ENCODE measurements around the gene HOXD9. TPM values are rescaled to one million over a fixed set of nuclear protein-coding genes. Genes with fewer than 3 reads are reported as not detected.

Gene HOXD9
- total RNA-seq, 1 donor from 2014 or later, result not detected

GRCh38 chr2:176126929-176127773 is 4.6 kb downstream of the HOXD9 start:
- Mint-ChIP-seq H3K36me3 (no peaks in the 10 kb centered on the region), H3K4me3 (no peak overlapping the region), H3K4me1 (peaks cover 17% of the 10 kb centered on the region), H3K27ac (no peak overlapping the region), H3K9me3 (peaks cover 9% of the 10 kb centered on the region), H3K27me3 (ENCODE audit: insufficient read depth, low read depth) (peaks cover 82% of the 10 kb centered on the region)
- Histone ChIP-seq H3K27ac (no peak overlapping the region), H3K79me2 (ENCODE audit: low read depth) (no peaks in the 10 kb centered on the region), H3K4me2 (no peak overlapping the region), H3K36me3 (no peaks in the 10 kb centered on the region), H2AFZ (replicated peaks) (no peak overlapping the region), H3K9ac (no peak overlapping the region), H3K9me3 (ENCODE audit: low read depth) (no peaks in the 10 kb centered on the region), H4K20me1 (ENCODE audit: low read depth) (peaks cover 88% of the 10 kb centered on the region), H3K27me3 (peaks cover 100% of the 10 kb centered on the region), H3K4me1 (peaks cover 3% of the 10 kb centered on the region), H3K4me3 (no peak overlapping the region), H3F3A (ENCODE audit: low read depth) (peaks cover 3% of the 10 kb centered on the region)
- DNase-seq (ENCODE audit: low spot score), result peak; percentile 82
- TF ChIP-seq EZH2phosphoT487 (IDR thresholded peaks at IDR 0.05) (no peak), CTCF (IDR thresholded peaks at IDR 0.05) (peak; percentile 95), EZH2 (IDR thresholded peaks at IDR 0.05) (no peak)

- no peak overlapping the region for H2AFZ ChIP-seq (replicated peaks)
- H3K9ac ChIP-seq, result no peak overlapping the region
- H3K4me3 Mint-ChIP-seq, result no peak overlapping the region
- no peaks in the 10 kb centered on the region for H3K79me2 ChIP-seq (ENCODE audit: low read depth)
- peaks cover 88% of the 10 kb centered on the region for H4K20me1 ChIP-seq (ENCODE audit: low read depth)
- H3K27ac Mint-ChIP-seq, result no peak overlapping the region
- H3K36me3 Mint-ChIP-seq, result no peaks in the 10 kb centered on the region
- peaks cover 85% of the 10 kb centered on the region for H3K27me3 Mint-ChIP-seq (ENCODE audit: insufficient read depth, low read depth)
- H3K36me3 ChIP-seq, result no peaks in the 10 kb centered on the region
- H3K4me1 Mint-ChIP-seq, result peaks cover 17% of the 10 kb centered on the region
- no peak overlapping the region for H3K4me2 ChIP-seq
- H3K9me3 ChIP-seq (ENCODE audit: low read depth), result no peaks in the 10 kb centered on the region
- TF ChIP-seq EZH2 (IDR thresholded peaks at IDR 0.05), result no peak
- TF ChIP-seq CTCF (IDR thresholded peaks at IDR 0.05), result no peak
- no peak for TF ChIP-seq EZH2phosphoT487 (IDR thresholded peaks at IDR 0.05)
- no peak overlapping the region for H3K27ac ChIP-seq
- DNase-seq (ENCODE audit: low spot score), result no peak
- peaks cover 11% of the 10 kb centered on the region for H3K9me3 Mint-ChIP-seq
- H3K27me3 ChIP-seq, result peaks cover 100% of the 10 kb centered on the region
- no peak overlapping the region for H3K4me3 ChIP-seq
- peaks cover 3% of the 10 kb centered on the region for H3K4me1 ChIP-seq
- H3F3A ChIP-seq (ENCODE audit: low read depth), result peaks cover 3% of the 10 kb centered on the region
Measured at GRCh38 chr2:176127774-176128072, 5.2 kb downstream of the HOXD9 start.

- H3K79me2 ChIP-seq (ENCODE audit: low read depth), result no peaks in the 10 kb centered on the region
- no peaks in the 10 kb centered on the region for H3K9me3 ChIP-seq (ENCODE audit: low read depth)
- Mint-ChIP-seq H3K36me3 (no peaks in the 10 kb centered on the region), H3K27ac (no peak overlapping the region), H3K27me3 (ENCODE audit: insufficient read depth, low read depth) (peaks cover 90% of the 10 kb centered on the region), H3K4me3 (peak overlapping the region; percentile 79), H3K4me1 (peaks cover 17% of the 10 kb centered on the region), H3K9me3 (peaks cover 11% of the 10 kb centered on the region)
- no peaks in the 10 kb centered on the region for H3K36me3 ChIP-seq
- peaks cover 90% of the 10 kb centered on the region for H4K20me1 ChIP-seq (ENCODE audit: low read depth)
- no peak overlapping the region for H3K9ac ChIP-seq
- no peak overlapping the region for H3K27ac ChIP-seq
- peaks cover 3% of the 10 kb centered on the region for H3F3A ChIP-seq (ENCODE audit: low read depth)
- peak; percentile 68 for DNase-seq (ENCODE audit: low spot score)
- peaks cover 3% of the 10 kb centered on the region for H3K4me1 ChIP-seq
- TF ChIP-seq CTCF (IDR thresholded peaks at IDR 0.05) (no peak), EZH2 (IDR thresholded peaks at IDR 0.05) (peak; percentile 9), EZH2phosphoT487 (IDR thresholded peaks at IDR 0.05) (peak; percentile 33)
- no peak overlapping the region for H2AFZ ChIP-seq (replicated peaks)
- H3K27me3 ChIP-seq, result peaks cover 100% of the 10 kb centered on the region
- peak overlapping the region; percentile 69 for H3K4me2 ChIP-seq
- H3K4me3 ChIP-seq, result no peak overlapping the region
Measured at GRCh38 chr2:176128172-176128981, 5.9 kb downstream of the HOXD9 start.

Measured in neural progenitor cell (in vitro differentiated cells).